CD14-positive monocyte (primary cell): ENCODE data around the gene KRT25. TPM values are rescaled to one million over a fixed set of nuclear protein-coding genes. Genes with fewer than 3 reads are reported as not detected.

Experiments
- DNase-seq, 3 donors: peaks; one replicate each; pipeline ENCODE4 v3.0.0-alpha.2; 2011 to 2022
- H2AFZ ChIP-seq: 2 replicates; pipeline ENCODE4 v1.6.0; 2012; ENCODE audit warnings: mild to moderate bottlenecking, low read depth, low read length, inconsistent platforms; ENCODE audit not compliant: insufficient read depth, poor library complexity, severe bottlenecking
- H3K27ac ChIP-seq, 2 donors: 1 replicate in 1 of 2; 2 replicates in 1 of 2; pipeline ENCODE4 v1.5.1; 2012 to 2013; ENCODE audit warnings: low read length in 2 of 2, control low read depth in 1 of 2, inconsistent platforms in 1 of 2, low read depth in 1 of 2, mild to moderate bottlenecking in 1 of 2
- H3K27me3 ChIP-seq, 2 donors: one replicate each; pipeline versions ENCODE4 v1.6.0 to v1.6.1; 2011 to 2013; ENCODE audit warnings: low read length in 2 of 2; ENCODE audit not compliant: control insufficient read depth in 2 of 2, insufficient read depth in 2 of 2
- H3K36me3 ChIP-seq, 2 donors: replicated peaks in 1 of 2; 1 replicate in 1 of 2; 2 replicates in 1 of 2; pipeline versions ENCODE4 v1.5.1 to v1.6.1; 2012 to 2013; ENCODE audit warnings: low read length in 2 of 2, control low read depth in 1 of 2, inconsistent platforms in 1 of 2, mild to moderate bottlenecking in 1 of 2; ENCODE audit not compliant: insufficient read depth in 2 of 2, control insufficient read depth in 1 of 2
- H3K4me1 ChIP-seq, 2 donors: 1 replicate in 1 of 2; 2 replicates in 1 of 2; pipeline versions ENCODE4 v1.5.1 to v1.6.1; 2012 to 2013; ENCODE audit warnings: low read length in 2 of 2, control low read depth in 1 of 2, inconsistent platforms in 1 of 2, mild to moderate bottlenecking in 1 of 2, moderate library complexity in 1 of 2; ENCODE audit not compliant: insufficient read depth in 2 of 2, control insufficient read depth in 1 of 2
- H3K4me2 ChIP-seq: replicated peaks from 2 replicates; pipeline ENCODE3; 2012; ENCODE audit warnings: low read length, moderate library complexity, mild to moderate bottlenecking; ENCODE audit not compliant: poor library complexity, severe bottlenecking; ENCODE audit errors: extremely low read depth
- H3K4me3 ChIP-seq, 3 experiments: fragments of 200-600 bp in 1 of 3; sonication (generic) in 1 of 3; replicated peaks in 1 of 3; 1 replicate in 2 of 3; 2 replicates in 1 of 3; pipeline ENCODE4 v1.5.1; 2011 to 2013; ENCODE audit warnings: low read length in 3 of 3, mild to moderate bottlenecking in 3 of 3, control low read depth in 2 of 3, low read depth in 2 of 3, inconsistent platforms in 1 of 3, moderate library complexity in 1 of 3
- H3K79me2 ChIP-seq: 2 replicates; pipeline ENCODE4 v1.6.0; 2012; ENCODE audit warnings: mild to moderate bottlenecking, control low read depth, inconsistent platforms, low read length, moderate library complexity; ENCODE audit not compliant: insufficient read depth
- H3K9ac ChIP-seq: 2 replicates; pipeline ENCODE4 v1.6.0; 2017; ENCODE audit warnings: low read length, mild to moderate bottlenecking; ENCODE audit not compliant: insufficient read depth, poor library complexity, severe bottlenecking
- H3K9me3 ChIP-seq, 2 donors: replicated peaks in 1 of 2; 1 replicate in 1 of 2; 2 replicates in 1 of 2; pipeline versions ENCODE4 v1.5.1 to v1.6.1; 2012 to 2013; ENCODE audit warnings: low read length in 2 of 2, control low read depth in 1 of 2; ENCODE audit not compliant: control insufficient read depth in 1 of 2, insufficient read depth in 1 of 2
- H4K20me1 ChIP-seq: 2 replicates; pipeline ENCODE4 v1.6.0; 2012; ENCODE audit warnings: mild to moderate bottlenecking, low read length, control low read depth, moderate library complexity; ENCODE audit not compliant: insufficient read depth
- H3K27ac Mint-ChIP-seq, 7 donors: one replicate each; pipeline ENCODE4 v1.8.0; 2020; ENCODE audit warnings: mild to moderate bottlenecking in 7 of 7, mixed read lengths in 7 of 7, moderate library complexity in 6 of 7, inconsistent platforms in 2 of 7
- H3K27me3 Mint-ChIP-seq, 3 donors: one replicate each; pipeline ENCODE4 v1.8.0; 2021 to 2022; ENCODE audit warnings: low read depth in 3 of 3, mild to moderate bottlenecking in 3 of 3, mixed read lengths in 3 of 3, moderate library complexity in 3 of 3, inconsistent platforms in 1 of 3
- H3K36me3 Mint-ChIP-seq, 2 donors: one replicate each; pipeline ENCODE4 v1.8.0; 2020; ENCODE audit warnings: mixed read lengths in 2 of 2, inconsistent platforms in 1 of 2, mild to moderate bottlenecking in 1 of 2
- H3K4me1 Mint-ChIP-seq: one replicate; pipeline ENCODE4 v1.8.0; 2020; ENCODE audit warnings: mild to moderate bottlenecking, mixed read lengths
- H3K4me3 Mint-ChIP-seq, 2 donors: one replicate each; pipeline ENCODE4 v1.8.0; 2020; ENCODE audit warnings: mild to moderate bottlenecking in 2 of 2, mixed read lengths in 2 of 2, moderate library complexity in 1 of 2
- H3K9me3 Mint-ChIP-seq, 7 donors: one replicate each; pipeline ENCODE4 v1.8.0; 2020 to 2022; ENCODE audit warnings: mixed read lengths in 7 of 7, mild to moderate bottlenecking in 6 of 7, moderate library complexity in 6 of 7, inconsistent platforms in 2 of 7
- CTCF ChIP-seq: fragments of 200-600 bp; IDR thresholded peaks from one replicate; pipeline ENCODE4 v1.8.0; 2022; ENCODE audit warnings: antibody characterized with exemption, mild to moderate bottlenecking
- WGBS: methylation state at CpG from one replicate; pipeline ENCODE4 v1.1.5; 2013; ENCODE audit warnings: missing lambda C conversion rate; ENCODE audit not compliant: insufficient coverage; 5-methylcytosine and 5-hydroxymethylcytosine counted together
- intact Hi-C, 2 donors: fragments of 100-400 bp; cut with micrococcal nuclease; formaldehyde crosslinking; loops; one replicate each; pipeline versions ENCODE4 v1.15.0 to v1.15.1; 2023
- polyA plus RNA-seq, 3 donors: library from polyadenylated mRNA; depleted of rRNA in 1 of 3; unstranded in 2 of 3; stranded (reverse) in 1 of 3; fragments of 300-500 nt in 2 of 3; fragments of >200 nt in 1 of 3; fragmentation: Illumina TruSeq in 2 of 3; gene quantifications; 1 replicate in 2 of 3; 2 replicates in 1 of 3; pipeline ENCODE4 v1.2.3, GENCODE V29; 2012 to 2021

Gene KRT25
- polyA plus RNA-seq, 3 donors, result not detected

- Histone ChIP-seq H2AFZ (no peak overlapping the region), H3K4me3 (no peak overlapping the region), H3K27me3 (peaks cover 11 to 35% of the 10 kb centered on the region in 2 donors), H3K27ac (no peak overlapping the region), H3K79me2 (no peaks in the 10 kb centered on the region), H4K20me1 (no peaks in the 10 kb centered on the region), H3K9me3 (no peaks in the 10 kb centered on the region), H3K4me1 (no peaks in the 10 kb centered on the region), H3K36me3 (no peaks in the 10 kb centered on the region), H3K4me2 (no peak overlapping the region), H3K9ac (no peak overlapping the region)
- H3K4me3 Mint-ChIP-seq, result no peak overlapping the region
- no peaks in the 10 kb centered on the region for H3K36me3 Mint-ChIP-seq
- H3K9me3 Mint-ChIP-seq, result no peaks in the 10 kb centered on the region
- intact Hi-C loops, result no loop called here
- no peaks in the 10 kb centered on the region for H3K4me1 Mint-ChIP-seq
- DNase-seq, result no peak
- H3K27ac Mint-ChIP-seq, result peak overlapping the region in 1 of 7 donors; percentile 51
- H3K27me3 Mint-ChIP-seq, result peaks cover 19 to 28% (median 28%) of the 10 kb centered on the region in 3 donors
- TF ChIP-seq CTCF, result no peak
- WGBS, result 87% methylated on average over 6 of the region's 10 CpGs
Measured at GRCh38 chr17:40795019-40795667, 40.0 kb upstream of the KRT25 start.

GRCh38 chr17:40794466-40794865, 39.3 kb upstream of the KRT25 start:
- no CpG with 5 or more reads among the region's 2 CpGs for WGBS
- peak in 1 of 3 donors; percentile 3 for DNase-seq
- Mint-ChIP-seq H3K36me3 (no peaks in the 10 kb centered on the region), H3K27me3 (peaks cover 21 to 30% (median 25%) of the 10 kb centered on the region in 3 donors), H3K27ac (no peak overlapping the region), H3K4me1 (no peaks in the 10 kb centered on the region), H3K4me3 (no peak overlapping the region), H3K9me3 (no peaks in the 10 kb centered on the region)
- Histone ChIP-seq H2AFZ (no peak overlapping the region), H3K79me2 (no peaks in the 10 kb centered on the region), H3K4me1 (no peaks in the 10 kb centered on the region), H4K20me1 (no peaks in the 10 kb centered on the region), H3K36me3 (no peaks in the 10 kb centered on the region), H3K9ac (no peak overlapping the region), H3K27ac (no peak overlapping the region), H3K9me3 (no peaks in the 10 kb centered on the region), H3K27me3 (peaks cover 7 to 30% of the 10 kb centered on the region in 2 donors), H3K4me3 (no peak overlapping the region), H3K4me2 (no peak overlapping the region)
- intact Hi-C loops, result no loop called here
- no peak for TF ChIP-seq CTCF
